Stimulated activated memory B cell treated with anti-CD40 and anti-IgM and Interleukin-4, amounts not matched to agents 10 μg/mL and 1 μg/mL and 100 μg/mL, for 72 hours (primary cell): Measurements from ENCODE around the gene ZFP64.
"Not testable (repeated sequence)": the region's sequence is repeated elsewhere in the genome, so short reads cannot be mapped to it uniquely, and the experiment has no call there.

Experiments used
- ATAC-seq: fragments of 150-1000 bp; cut with Tn5 transposase; 2 replicates; pipeline ENCODE4 v1.10.0; 2021
- H3K27ac Mint-ChIP-seq: one replicate; pipeline ENCODE4 v1.8.0; 2022; ENCODE audit warnings: mild to moderate bottlenecking, mixed read lengths
- H3K27me3 Mint-ChIP-seq: one replicate; pipeline ENCODE4 v1.8.0; 2022; ENCODE audit warnings: mixed read lengths
- H3K36me3 Mint-ChIP-seq: one replicate; pipeline ENCODE4 v1.8.0; 2022; ENCODE audit warnings: mixed read lengths
- H3K4me1 Mint-ChIP-seq: one replicate; pipeline ENCODE4 v1.8.0; 2022; ENCODE audit warnings: mixed read lengths
- H3K4me3 Mint-ChIP-seq: one replicate; pipeline ENCODE4 v1.8.0; 2022; ENCODE audit warnings: mild to moderate bottlenecking, moderate library complexity, mixed read lengths
- H3K9me3 Mint-ChIP-seq: one replicate; pipeline ENCODE4 v1.8.0; 2022; ENCODE audit warnings: mixed read lengths

The ZFP64 gene

DNA sequence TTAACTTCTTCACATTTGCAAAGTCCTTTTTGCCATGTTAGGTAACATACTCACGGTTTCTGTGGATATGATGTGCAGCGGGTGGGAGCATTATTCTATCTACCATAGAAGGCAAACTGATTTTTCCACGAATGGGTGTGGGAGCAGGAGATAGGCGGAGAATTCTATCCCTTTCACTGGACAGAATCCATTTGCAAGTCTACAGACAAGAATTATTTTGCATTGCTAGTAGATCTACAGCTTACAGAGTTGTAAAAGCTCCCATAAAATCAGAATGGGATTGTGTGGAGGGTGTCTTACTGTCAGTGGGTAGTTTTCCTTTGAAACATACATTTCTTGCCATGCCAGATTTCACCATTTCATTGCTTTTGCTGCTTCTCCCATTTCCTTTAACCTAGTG is 22.4 kb upstream of the ZFP64 start:
- peaks cover 71% of the 10 kb centered on the region for H3K27me3 Mint-ChIP-seq
- H3K27ac Mint-ChIP-seq = no peak overlapping the region
- H3K9me3 Mint-ChIP-seq = peaks cover 15% of the 10 kb centered on the region
- H3K4me1 Mint-ChIP-seq = no peaks in the 10 kb centered on the region
- no peak for ATAC-seq
- H3K4me3 Mint-ChIP-seq = no peak overlapping the region
- H3K36me3 Mint-ChIP-seq = peaks cover 7% of the 10 kb centered on the region

DNA sequence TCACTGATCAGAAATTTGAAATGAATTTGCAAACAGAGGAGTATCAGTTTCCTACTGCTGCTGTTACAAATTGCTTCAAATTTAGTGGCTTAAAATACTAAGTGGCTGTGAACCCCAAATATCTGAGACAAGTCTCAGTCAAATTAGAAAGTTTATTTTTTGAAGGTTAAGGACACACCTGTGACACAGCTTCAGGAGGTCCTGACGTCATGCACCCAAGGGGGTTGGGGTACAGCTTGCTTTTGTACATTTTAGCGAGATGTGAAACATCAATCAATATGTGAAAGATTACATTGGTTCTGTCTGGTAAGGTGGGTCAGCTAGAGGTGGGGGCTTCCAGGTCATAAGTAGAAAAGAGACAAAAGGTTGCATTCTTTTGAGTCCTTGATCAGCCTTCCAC is 21.4 kb upstream of the ZFP64 start:
- Mint-ChIP-seq H3K36me3 (peaks cover 7% of the 10 kb centered on the region), H3K27me3 (peaks cover 76% of the 10 kb centered on the region), H3K4me3 (no peak overlapping the region)

DNA sequence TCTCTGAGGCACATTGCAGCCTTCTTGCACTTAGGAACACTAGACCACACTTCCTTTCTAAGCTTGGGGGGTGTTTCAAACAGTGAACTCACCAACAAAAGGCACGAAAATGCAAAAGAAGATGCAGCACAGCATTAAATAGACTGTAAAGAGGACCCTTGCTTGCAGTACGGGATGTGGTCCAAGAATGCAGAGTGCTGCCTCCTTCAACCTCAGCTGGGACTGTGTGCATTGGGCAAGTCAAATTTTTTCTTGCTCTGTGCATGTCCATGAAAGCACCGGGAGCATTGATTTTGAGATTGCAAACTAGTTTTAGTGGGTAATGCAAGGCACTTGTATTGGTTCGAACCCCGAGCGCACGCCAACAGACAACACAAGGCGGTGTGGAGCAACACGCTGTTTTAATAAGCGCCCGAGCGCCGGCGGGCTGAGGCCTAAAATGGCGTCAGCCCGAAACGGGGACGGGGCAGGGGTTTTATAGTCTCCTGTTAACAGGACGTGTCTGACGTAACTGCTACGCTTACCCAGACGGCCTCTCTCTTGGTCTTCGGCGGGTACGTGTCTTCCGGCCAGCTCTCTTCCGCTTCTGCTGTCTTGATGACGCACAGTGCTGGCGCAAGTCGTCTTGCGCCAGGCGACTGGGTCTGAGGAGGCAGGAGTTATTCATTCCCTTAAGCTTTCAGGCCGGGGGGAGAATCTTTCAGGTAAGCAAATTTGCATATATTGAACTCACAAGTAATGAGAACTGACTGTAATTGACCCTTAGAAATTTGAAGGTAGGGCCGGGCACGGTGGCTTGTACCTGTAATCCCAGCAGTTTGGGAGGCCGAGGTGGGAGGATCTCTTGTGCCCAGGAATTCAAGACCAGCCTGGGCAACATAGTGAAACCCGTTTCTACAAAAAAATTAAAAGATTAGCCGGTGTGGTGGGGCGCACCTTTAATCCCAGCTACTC is 18.7 kb upstream of the ZFP64 start:
- H3K27ac Mint-ChIP-seq = no peak overlapping the region
- H3K27me3 Mint-ChIP-seq = peaks cover 59% of the 10 kb centered on the region
- no peak for ATAC-seq
- no peaks in the 10 kb centered on the region for H3K4me1 Mint-ChIP-seq
- peaks cover 8% of the 10 kb centered on the region for H3K9me3 Mint-ChIP-seq
- no peak overlapping the region for H3K4me3 Mint-ChIP-seq
- H3K36me3 Mint-ChIP-seq = no peaks in the 10 kb centered on the region

More for the DNA sequence above, 21.4 kb upstream of the ZFP64 start:
- peaks cover 15% of the 10 kb centered on the region for H3K9me3 Mint-ChIP-seq
- ATAC-seq = no peak
- no peaks in the 10 kb centered on the region for H3K4me1 Mint-ChIP-seq
- H3K27ac Mint-ChIP-seq = no peak overlapping the region

DNA sequence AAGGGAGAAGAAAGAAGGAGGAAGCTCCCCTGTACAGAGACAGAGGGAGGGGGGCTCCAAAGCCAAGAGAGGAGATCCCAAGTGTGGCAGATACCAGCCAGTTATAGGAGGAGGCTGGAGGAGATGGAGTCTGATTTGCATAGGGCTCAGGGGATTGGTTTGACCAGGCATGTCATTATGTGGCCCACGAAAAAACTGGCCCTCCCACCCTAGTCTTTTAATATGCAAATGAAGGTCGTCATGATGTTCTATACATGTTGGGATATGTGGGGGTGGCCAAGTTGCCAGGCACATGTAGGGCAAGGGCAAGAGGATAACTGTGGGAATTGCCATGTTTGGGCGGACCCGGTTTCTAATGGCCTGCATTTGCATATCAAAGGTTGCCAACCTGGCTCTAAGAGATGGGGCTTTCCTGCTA is 17.6 kb upstream of the ZFP64 start:
- no peaks in the 10 kb centered on the region for H3K36me3 Mint-ChIP-seq
- no peak overlapping the region for H3K27ac Mint-ChIP-seq
- no peak for ATAC-seq
- H3K4me1 Mint-ChIP-seq = no peaks in the 10 kb centered on the region
- H3K9me3 Mint-ChIP-seq = peaks cover 8% of the 10 kb centered on the region
- no peak overlapping the region for H3K4me3 Mint-ChIP-seq
- peaks cover 49% of the 10 kb centered on the region for H3K27me3 Mint-ChIP-seq

DNA sequence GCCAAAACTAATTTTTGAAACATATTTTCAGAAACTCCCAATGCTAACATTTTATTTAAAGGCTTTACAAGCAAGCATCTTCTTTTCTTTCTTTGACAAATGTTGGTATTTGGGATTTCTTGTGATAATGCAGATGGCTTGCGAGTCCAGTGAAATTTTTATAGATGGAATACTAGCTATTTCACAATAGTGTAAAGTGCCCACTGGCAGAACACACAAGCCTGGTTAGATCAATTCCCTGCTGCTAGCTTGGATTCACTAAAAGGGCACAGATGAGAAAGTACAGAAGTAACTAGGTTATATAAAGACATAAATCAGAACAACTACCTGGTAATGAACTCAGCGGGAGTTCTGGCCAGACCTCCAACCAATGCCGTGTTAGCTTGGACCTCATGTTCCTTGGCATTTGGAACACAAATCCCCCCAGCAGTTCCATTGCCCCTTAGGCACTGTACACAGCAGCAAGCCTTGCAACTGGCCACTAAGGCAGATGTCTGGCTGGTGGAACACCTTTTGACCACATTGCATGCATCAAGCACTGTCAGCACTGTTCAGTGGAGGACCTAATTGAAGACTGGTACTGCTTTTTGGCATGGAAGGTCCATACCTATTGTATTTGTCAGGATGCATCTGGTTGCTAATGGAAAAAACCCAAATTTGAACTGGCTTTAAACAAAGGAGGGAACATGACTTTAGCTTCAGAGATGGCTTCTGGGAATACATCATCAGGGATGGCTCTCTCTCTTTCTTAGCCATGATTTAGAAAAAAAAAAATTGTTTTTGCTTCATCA is 15.6 kb upstream of the ZFP64 start:
- Mint-ChIP-seq H3K9me3 (peaks cover 3% of the 10 kb centered on the region), H3K4me3 (no peak overlapping the region)

DNA sequence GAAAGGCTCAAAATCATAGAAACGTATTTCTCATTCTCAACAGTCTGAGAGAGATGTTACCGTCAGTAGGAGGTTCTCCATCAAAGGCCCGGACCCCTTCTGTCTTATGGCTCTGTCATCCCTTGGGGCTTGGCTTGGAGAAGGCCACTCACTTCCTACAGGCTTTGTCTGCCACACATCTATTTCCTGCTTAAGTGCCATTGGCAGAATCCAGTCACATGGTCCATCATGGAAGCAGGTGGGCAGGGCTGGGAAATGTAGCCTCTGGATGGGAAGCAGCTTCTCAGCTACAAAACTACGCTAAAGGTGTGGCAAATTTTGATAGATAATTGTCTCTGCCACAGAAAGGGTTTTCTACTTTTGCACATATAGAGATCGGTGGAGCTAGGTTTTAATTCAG is 12.6 kb upstream of the ZFP64 start:
- no peaks in the 10 kb centered on the region for H3K36me3 Mint-ChIP-seq
- ATAC-seq = no peak
- H3K27me3 Mint-ChIP-seq = peaks cover 9% of the 10 kb centered on the region

More for the DNA sequence above, 15.6 kb upstream of the ZFP64 start:
- H3K27me3 Mint-ChIP-seq = peaks cover 30% of the 10 kb centered on the region
- H3K4me1 Mint-ChIP-seq = no peaks in the 10 kb centered on the region
- no peaks in the 10 kb centered on the region for H3K36me3 Mint-ChIP-seq
- no peak for ATAC-seq
- no peak overlapping the region for H3K27ac Mint-ChIP-seq

DNA sequence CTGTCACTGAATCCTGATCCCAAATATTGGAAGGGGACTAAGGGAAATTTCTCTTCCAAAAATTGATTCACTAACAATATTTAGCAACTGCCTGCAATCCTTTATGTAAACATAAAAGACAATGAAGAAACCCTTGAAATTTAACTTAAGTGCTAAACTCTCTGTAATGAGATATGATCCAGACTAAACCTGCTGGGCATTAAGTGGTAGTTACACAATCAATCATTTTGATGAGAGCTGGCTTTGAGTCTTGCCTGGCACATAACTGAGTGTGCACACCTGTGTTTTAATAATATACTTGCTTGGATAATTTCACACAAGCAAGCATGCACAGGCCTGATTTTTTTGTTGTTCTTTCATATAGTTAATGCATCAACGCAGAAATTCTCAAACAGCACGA is 9.8 kb upstream of the ZFP64 start:
- no peaks in the 10 kb centered on the region for H3K9me3 Mint-ChIP-seq
- no peaks in the 10 kb centered on the region for H3K27me3 Mint-ChIP-seq
- no peak overlapping the region for H3K27ac Mint-ChIP-seq
- H3K4me3 Mint-ChIP-seq = no peak overlapping the region
- no peaks in the 10 kb centered on the region for H3K36me3 Mint-ChIP-seq
- no peak for ATAC-seq
- no peaks in the 10 kb centered on the region for H3K4me1 Mint-ChIP-seq

More for the DNA sequence above, 12.6 kb upstream of the ZFP64 start:
- H3K27ac Mint-ChIP-seq = no peak overlapping the region
- no peaks in the 10 kb centered on the region for H3K9me3 Mint-ChIP-seq
- no peak overlapping the region for H3K4me3 Mint-ChIP-seq
- no peaks in the 10 kb centered on the region for H3K4me1 Mint-ChIP-seq

DNA sequence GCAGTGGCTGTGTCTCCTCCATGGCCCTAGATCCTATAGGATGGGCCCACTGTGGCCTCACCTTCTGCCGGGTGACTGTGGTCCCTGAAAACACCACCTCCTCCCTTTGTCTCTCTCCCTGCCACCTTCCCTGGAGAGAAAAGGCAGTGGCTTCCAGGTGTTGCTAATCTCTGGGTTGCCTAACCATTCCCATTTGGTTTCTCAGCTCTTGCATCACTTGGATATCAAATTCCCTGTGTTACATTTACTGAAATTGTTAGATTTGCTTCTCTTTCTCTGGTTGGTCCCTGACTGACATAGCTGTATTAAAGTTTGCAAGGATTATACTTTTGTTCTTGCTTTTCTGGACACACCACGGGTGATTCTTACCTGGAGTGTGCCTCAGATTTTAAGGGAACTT is 9.3 kb upstream of the ZFP64 start:
- H3K4me3 Mint-ChIP-seq = no peak overlapping the region
- no peaks in the 10 kb centered on the region for H3K9me3 Mint-ChIP-seq
- ATAC-seq = no peak
- no peaks in the 10 kb centered on the region for H3K4me1 Mint-ChIP-seq
- H3K36me3 Mint-ChIP-seq = no peaks in the 10 kb centered on the region
- no peak overlapping the region for H3K27ac Mint-ChIP-seq
- no peaks in the 10 kb centered on the region for H3K27me3 Mint-ChIP-seq

DNA sequence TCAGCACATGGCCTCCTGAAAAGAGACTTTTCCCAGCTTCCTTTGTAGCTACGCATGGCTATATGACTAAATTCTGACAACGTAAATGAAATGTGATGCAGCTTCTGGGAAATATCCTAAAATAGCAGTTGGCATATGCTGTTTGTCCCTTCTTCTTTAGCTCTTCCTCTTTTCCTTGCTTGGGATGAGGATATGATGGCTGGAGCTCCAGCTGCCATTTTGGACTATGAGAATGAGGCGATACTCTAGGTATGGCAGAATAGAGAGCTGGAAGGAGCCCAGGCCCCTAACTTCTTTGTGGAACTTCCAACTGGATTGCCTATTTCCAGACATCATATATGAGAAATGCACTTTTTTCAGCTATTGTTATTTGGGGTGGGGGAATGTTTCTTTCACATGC is 5.3 kb upstream of the ZFP64 start:
- ATAC-seq = no peak
- no peaks in the 10 kb centered on the region for H3K36me3 Mint-ChIP-seq
- H3K4me3 Mint-ChIP-seq = no peak overlapping the region
- H3K9me3 Mint-ChIP-seq = no peaks in the 10 kb centered on the region
- no peaks in the 10 kb centered on the region for H3K27me3 Mint-ChIP-seq
- no peak overlapping the region for H3K27ac Mint-ChIP-seq
- H3K4me1 Mint-ChIP-seq = peaks cover 10% of the 10 kb centered on the region

DNA sequence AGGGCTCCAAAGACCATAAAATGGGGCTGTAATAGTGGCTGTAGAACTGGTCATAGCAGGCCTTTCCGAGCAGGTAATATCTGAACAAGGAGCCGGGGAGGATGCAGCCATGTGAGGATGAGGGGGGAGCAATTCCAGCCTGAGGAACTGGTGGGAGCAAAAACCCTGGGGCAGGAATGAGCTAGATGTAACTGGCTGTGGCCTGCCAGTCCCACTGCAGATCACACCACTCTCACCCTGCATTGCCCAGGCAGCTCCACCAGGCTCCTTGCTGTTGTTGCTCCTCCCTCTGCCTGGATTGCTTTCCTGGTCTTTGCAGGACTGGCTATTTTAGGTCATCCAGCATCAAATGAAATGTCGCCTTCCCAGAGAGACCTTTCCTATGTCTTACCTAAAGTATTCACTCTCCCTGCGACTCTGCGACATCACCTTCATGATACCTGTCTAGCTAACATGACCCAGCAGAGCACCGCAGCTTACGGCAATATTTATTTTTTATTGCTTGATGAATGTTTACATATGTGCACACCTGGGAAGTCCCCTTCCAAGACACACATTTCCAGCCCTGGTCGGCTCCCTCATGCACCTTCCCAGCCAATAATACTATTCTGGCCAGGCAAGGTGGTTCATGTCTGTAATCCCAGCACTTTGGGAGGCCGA is 2.4 kb upstream of the ZFP64 start:
- Mint-ChIP-seq H3K4me1 (peaks cover 17% of the 10 kb centered on the region), H3K9me3 (no peaks in the 10 kb centered on the region), H3K27ac (no peak overlapping the region), H3K36me3 (no peaks in the 10 kb centered on the region), H3K27me3 (no peaks in the 10 kb centered on the region), H3K4me3 (no peak overlapping the region)
- ATAC-seq = no peak

DNA sequence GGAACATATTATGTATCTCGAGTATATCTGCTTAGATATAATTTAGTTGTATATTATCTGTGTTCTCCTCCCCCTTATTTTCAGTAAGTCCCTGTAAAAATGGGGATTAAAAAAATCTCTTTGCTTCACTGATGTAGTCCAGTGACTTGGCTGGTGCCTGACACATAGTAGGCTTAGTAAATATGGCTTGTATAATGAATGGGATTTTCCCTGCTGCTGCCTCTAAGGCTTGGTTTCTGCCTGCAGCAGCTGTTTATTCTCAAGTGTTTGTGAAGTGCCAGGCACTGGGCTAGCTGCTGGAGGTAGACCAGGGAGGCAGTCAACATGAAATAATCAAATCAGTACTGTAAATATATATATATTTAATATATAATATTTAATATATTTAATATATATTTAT is 1.6 kb upstream of the ZFP64 start:
- peak overlapping the region; percentile 93 for H3K4me3 Mint-ChIP-seq
- peak overlapping the region; percentile 86 for H3K27ac Mint-ChIP-seq
- ATAC-seq = no peak
- H3K4me1 Mint-ChIP-seq = peaks cover 17% of the 10 kb centered on the region
- H3K36me3 Mint-ChIP-seq = no peaks in the 10 kb centered on the region
- H3K27me3 Mint-ChIP-seq = no peaks in the 10 kb centered on the region
- H3K9me3 Mint-ChIP-seq = no peaks in the 10 kb centered on the region

DNA sequence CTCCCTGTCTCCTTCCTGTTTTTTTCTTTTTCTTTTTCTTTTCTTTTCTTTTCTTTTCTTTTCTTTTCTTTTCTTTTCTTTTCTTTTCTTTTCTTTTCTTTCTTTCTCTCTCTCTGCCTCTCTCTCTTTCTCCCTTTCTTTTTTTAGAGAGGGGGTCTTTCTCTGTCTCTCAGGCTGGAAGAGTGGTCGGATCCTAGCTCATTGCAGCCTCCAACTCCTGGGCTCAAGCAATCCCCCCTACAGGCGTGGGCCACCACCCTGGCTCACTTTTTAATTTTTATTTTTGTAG is 1.1 kb upstream of the ZFP64 start:
- H3K36me3 Mint-ChIP-seq, ATAC-seq, H3K27me3 Mint-ChIP-seq, H3K9me3 Mint-ChIP-seq: not testable (repeated sequence)
- Mint-ChIP-seq H3K27ac (peak overlapping the region; percentile 86), H3K4me1 (peaks cover 17% of the 10 kb centered on the region), H3K4me3 (peak overlapping the region; percentile 93)

DNA sequence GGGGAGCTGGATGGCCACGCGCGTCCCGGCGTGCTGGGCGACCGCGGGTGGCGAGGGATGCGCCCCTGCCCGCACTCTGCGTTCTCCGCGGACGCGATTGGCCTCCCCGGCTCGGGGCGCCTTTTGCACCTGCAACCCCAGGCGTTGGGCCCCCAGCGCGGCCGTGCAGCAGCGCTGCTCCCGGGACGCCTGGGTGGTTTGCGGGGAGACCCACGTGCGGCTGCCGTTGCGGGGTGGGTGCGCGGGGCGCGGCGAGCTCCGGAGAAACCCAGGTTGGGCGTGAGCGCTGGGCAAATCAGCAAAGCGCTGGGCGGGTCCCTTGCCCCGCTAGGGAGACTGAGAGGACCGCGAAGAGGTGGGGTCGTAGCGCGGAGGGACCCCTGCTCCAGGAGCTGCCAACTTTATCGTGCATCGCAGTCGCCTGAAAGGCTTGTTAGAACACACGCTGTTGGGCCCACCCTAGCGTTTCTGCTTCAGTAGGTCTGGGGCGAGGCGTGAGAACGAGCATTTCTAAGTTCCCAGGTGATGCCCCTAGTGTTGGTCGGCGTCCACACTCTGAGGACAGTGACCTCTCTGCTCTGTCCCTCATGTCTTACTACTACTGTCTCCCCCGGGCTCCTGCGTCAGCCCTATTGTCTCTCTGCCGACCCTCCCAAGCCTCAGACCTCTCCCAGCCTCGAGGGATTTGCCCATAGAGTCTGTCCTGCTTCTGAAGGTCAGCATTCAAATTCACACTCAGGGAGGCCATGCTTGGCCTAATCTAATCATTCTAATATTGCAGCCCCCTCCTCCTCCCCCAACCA is 538 bp upstream of the ZFP64 start:
- no peaks in the 10 kb centered on the region for H3K27me3 Mint-ChIP-seq
- peaks cover 17% of the 10 kb centered on the region for H3K4me1 Mint-ChIP-seq
- no peaks in the 10 kb centered on the region for H3K9me3 Mint-ChIP-seq
- H3K27ac Mint-ChIP-seq = peak overlapping the region; percentile 86
- H3K36me3 Mint-ChIP-seq = no peaks in the 10 kb centered on the region
- ATAC-seq = peak; percentile 69
- H3K4me3 Mint-ChIP-seq = peak overlapping the region; percentile 93

DNA sequence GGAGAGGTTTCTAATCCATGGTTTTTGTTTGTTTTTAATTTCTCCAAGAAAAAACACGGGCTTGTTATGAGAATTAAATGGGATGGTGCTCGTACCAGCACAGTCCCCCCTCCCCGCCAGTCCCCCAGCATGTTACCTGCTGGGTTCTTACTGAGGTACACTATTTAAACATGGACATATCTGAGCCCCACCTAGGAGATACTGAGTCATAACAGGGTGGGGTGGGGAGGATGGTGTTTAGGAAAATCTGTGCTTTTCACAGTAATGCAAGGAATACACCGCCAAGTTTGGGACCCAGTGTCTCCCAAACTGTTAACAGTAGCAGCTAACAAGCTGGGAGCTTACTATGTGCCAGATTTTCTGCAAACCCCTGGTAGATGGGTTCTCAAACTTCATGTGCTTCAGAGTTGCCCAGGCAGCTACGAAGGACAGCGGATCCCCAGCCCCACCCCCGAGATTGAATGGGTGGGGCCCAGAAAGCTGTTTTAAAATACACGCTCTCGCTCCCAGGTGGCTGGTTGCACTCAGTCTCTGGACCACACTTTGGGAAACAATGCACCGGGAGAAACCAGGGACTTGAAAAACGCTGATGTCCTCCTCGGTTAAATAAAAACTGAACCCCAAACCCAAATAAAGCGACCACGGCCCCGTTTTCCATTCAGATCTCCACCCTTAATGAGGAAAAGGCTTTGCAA is 995 bp downstream of the ZFP64 start:
- ATAC-seq = peak; percentile 47
- Mint-ChIP-seq H3K4me3 (peak overlapping the region; percentile 93), H3K9me3 (no peaks in the 10 kb centered on the region), H3K27ac (peak overlapping the region; percentile 86), H3K4me1 (peaks cover 17% of the 10 kb centered on the region), H3K36me3 (peaks cover 8% of the 10 kb centered on the region), H3K27me3 (no peaks in the 10 kb centered on the region)
